Naive thymus-derived CD8-positive, alpha-beta T cell (primary cell): ENCODE data around the gene SNX1. TPM values are rescaled to one million over a fixed set of nuclear protein-coding genes. Genes with fewer than 3 reads are reported as not detected.
A peak's percentile ranks its signal among the peaks of the same experiment; 100 is the strongest.

Experiments used
- ATAC-seq, 2 donors: fragments of 150-1000 bp; cut with Tn5 transposase in 1 of 2; sonication (Bioruptor Pico), chemical (Tn5 transposase) in 1 of 2; 1 replicate in 1 of 2; 2 replicates in 1 of 2; pipeline ENCODE4 v1.10.0; 2021; ENCODE audit warnings: mild to moderate bottlenecking in 2 of 2, moderate library complexity in 2 of 2
- POLR2A ChIA-PET: fragments of 350-600 bp; sonication (Branson Sonifier 250); formaldehyde crosslinking; loops from one replicate; lab custom pipeline; 2021; ENCODE audit warnings: antibody characterized with exemption; lab: Charles Lee
- DNase-seq, 10 donors: peaks; one replicate each; pipeline versions ENCODE4 v3.0.0 to v3.0.0-alpha.2; 2020 to 2022
- H3K27ac Mint-ChIP-seq, 10 donors: one replicate each; pipeline ENCODE4 v1.8.0; 2020 to 2022; ENCODE audit warnings: mild to moderate bottlenecking in 10 of 10, mixed read lengths in 10 of 10, moderate library complexity in 4 of 10, inconsistent platforms in 1 of 10
- H3K27me3 Mint-ChIP-seq, 5 donors: one replicate each; pipeline ENCODE4 v1.8.0; 2021 to 2022; ENCODE audit warnings: mixed read lengths in 5 of 5
- H3K36me3 Mint-ChIP-seq, 3 donors: one replicate each; pipeline ENCODE4 v1.8.0; 2020 to 2022; ENCODE audit warnings: mixed read lengths in 3 of 3, mild to moderate bottlenecking in 2 of 3, inconsistent platforms in 1 of 3
- H3K4me1 Mint-ChIP-seq, 4 donors: one replicate each; pipeline ENCODE4 v1.8.0; 2021 to 2022; ENCODE audit warnings: mixed read lengths in 4 of 4
- H3K4me3 Mint-ChIP-seq, 10 donors: one replicate each; pipeline ENCODE4 v1.8.0; 2020 to 2022; ENCODE audit warnings: mild to moderate bottlenecking in 10 of 10, mixed read lengths in 10 of 10, moderate library complexity in 6 of 10, inconsistent platforms in 1 of 10
- H3K9me3 Mint-ChIP-seq, 9 donors: one replicate each; pipeline ENCODE4 v1.8.0; 2020 to 2022; ENCODE audit warnings: mixed read lengths in 9 of 9, mild to moderate bottlenecking in 3 of 9, inconsistent platforms in 1 of 9, moderate library complexity in 1 of 9
- polyA plus RNA-seq, 3 donors: library from polyadenylated mRNA; unstranded; fragments of 300-500 nt; fragmentation: Illumina TruSeq; gene quantifications; one replicate each; pipeline ENCODE4 v1.2.3, GENCODE V29; 2021
- total RNA-seq, 8 experiments: library from RNA in 2 of 8; stranded (reverse) in 2 of 8; gene quantifications; one replicate each; pipeline ENCODE4 v1.2.3 and lab custom pipeline; 2021 to 2026

SNX1 gene
- total and polyA plus RNA-seq, 5 experiments from 2014 or later, result 42.7 to 143 (median 72.6) TPM

DNA sequence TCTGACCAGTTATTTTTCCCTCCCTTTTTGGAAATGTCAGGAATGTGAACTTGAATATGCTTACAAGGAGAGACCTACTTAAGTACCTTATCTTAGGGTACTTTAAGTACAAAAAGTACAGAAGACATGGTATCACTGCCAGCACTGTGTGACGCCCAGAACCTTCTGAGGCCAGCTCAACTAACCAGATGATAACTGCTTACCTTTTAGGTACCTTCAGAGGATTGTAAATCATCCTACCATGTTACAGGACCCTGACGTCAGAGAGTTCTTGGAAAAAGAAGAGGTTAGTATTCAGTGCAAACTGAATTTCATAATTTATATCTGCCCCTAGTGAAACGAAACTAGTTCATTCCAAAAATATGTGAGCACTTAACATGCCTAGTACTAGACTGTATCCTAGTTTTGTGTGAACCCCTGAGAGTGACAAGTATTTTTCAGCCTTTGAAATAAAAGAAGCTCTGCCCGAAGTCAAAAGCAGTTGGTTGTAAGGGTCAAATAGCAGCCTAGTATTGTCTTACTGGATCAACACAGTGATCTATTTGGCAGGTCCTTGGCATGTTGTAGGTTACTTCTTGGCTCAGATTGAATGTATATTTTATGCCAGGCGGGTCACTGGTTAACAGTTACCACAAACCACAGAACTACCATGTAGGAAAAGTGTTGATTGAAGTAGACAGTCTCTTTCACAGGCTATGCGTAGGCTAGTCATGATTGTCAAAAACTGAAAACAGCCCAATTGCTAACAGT, 31.9 kb downstream of the SNX1 start:
- peaks cover 17 to 97% (median 21%) of the 10 kb centered on the region in 3 donors for H3K36me3 Mint-ChIP-seq
- H3K9me3 Mint-ChIP-seq, result no peaks in the 10 kb centered on the region
- peaks cover 0 to 2% (median under 1%) of the 10 kb centered on the region in 4 donors for H3K4me1 Mint-ChIP-seq
- ATAC-seq (no peak), DNase-seq (no peak)
- H3K27ac Mint-ChIP-seq, result peak overlapping the region in 2 of 10 donors; percentile 2 to 21
- H3K4me3 Mint-ChIP-seq, result no peak overlapping the region
- POLR2A ChIA-PET, result interaction anchor here (0.6 kb wide), 1 partner anchor 1389 kb away, joined by 3 read pairs; no protein-coding TSS in a partner anchor
- no peaks in the 10 kb centered on the region for H3K27me3 Mint-ChIP-seq

DNA sequence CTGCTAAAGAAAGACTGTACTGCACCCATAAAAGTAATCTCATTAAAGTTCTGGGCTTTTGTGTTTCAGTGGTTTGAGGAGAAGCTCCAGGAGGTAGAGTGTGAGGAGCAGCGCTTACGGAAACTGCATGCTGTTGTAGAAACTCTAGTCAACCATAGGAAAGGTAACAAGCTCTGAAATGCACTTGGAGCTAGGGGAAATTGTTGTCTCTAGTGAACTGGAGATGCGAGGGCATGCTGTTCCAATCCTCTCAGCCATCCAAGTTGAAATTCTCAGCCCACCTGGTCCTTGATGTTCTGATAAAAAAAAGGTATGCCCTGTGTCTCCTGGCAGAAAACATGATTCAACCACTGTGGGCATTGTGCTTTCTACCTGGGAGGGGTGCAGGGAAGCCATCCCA, 34.4 kb downstream of the SNX1 start:
- Mint-ChIP-seq H3K4me3 (no peak overlapping the region), H3K4me1 (peaks cover 0 to 2% (median under 1%) of the 10 kb centered on the region in 4 donors), H3K9me3 (no peaks in the 10 kb centered on the region), H3K36me3 (peaks cover 17 to 97% (median 26%) of the 10 kb centered on the region in 3 donors), H3K27me3 (no peaks in the 10 kb centered on the region), H3K27ac (no peak overlapping the region)
- no peak for ATAC-seq
- POLR2A ChIA-PET, result interaction anchor here (0.6 kb wide), 1 partner anchor 8 kb away, joined by 5 read pairs; no protein-coding TSS in a partner anchor
- no peak for DNase-seq

DNA sequence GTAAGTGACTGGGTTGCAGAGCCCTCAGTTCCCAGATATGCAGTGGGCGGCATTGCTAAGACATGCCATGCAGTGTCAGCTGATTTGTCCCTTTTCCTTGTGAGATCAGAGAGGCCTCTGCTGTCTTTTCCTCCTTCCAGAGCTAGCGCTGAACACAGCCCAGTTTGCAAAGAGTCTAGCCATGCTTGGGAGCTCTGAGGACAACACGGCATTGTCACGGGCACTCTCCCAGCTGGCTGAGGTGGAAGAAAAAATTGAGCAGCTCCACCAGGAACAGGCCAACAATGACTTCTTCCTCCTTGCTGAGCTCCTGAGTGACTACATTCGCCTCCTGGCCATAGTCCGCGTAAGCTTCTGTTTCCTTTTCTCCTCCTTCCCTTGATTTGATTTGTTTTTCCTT, 35.8 kb downstream of the SNX1 start:
- Mint-ChIP-seq H3K9me3 (no peaks in the 10 kb centered on the region), H3K4me1 (peaks cover 0 to 2% (median under 1%) of the 10 kb centered on the region in 4 donors)
- no peak for DNase-seq

DNA sequence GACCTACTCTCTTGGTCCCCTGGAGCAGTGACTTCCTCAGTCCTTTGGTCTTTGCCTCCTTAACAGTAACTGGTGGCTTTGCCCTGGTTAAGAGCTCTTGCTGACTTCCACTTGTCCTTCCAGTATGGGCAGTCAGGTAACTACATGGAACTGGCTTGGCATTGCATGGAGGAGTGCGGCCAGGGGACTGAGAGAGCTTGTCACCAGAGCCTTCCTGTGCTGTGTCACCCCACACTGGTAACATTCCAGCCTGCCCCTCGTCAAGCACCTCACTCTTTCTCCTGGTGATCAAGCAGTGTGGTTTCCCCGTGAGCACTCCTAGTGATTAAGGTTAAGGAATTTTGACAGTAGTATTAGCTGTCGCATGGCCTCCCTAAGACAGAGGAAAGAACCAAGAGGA, 36.4 kb downstream of the SNX1 start:
- H3K27me3 Mint-ChIP-seq, result no peaks in the 10 kb centered on the region
- POLR2A ChIA-PET, result interaction anchor here (1.0 kb wide), 1 partner anchor 12 kb away, joined by 5 read pairs; no protein-coding TSS in a partner anchor
- no peak overlapping the region for H3K4me3 Mint-ChIP-seq
- ATAC-seq (no peak), DNase-seq (no peak)
- H3K36me3 Mint-ChIP-seq, result peaks cover 17 to 99% (median 32%) of the 10 kb centered on the region in 3 donors
- peaks cover 0 to 2% (median under 1%) of the 10 kb centered on the region in 4 donors for H3K4me1 Mint-ChIP-seq
- peak overlapping the region in 1 of 10 donors; percentile 43 for H3K27ac Mint-ChIP-seq
- H3K9me3 Mint-ChIP-seq, result no peaks in the 10 kb centered on the region

More for the DNA sequence above, 35.8 kb downstream of the SNX1 start:
- Mint-ChIP-seq H3K36me3 (peaks cover 17 to 99% (median 31%) of the 10 kb centered on the region in 3 donors), H3K27me3 (no peaks in the 10 kb centered on the region), H3K27ac (no peak overlapping the region), H3K4me3 (no peak overlapping the region)
- no peak for ATAC-seq
- POLR2A ChIA-PET, result interaction anchor here (1.0 kb wide), 1 partner anchor 12 kb away, joined by 5 read pairs; no protein-coding TSS in a partner anchor

DNA sequence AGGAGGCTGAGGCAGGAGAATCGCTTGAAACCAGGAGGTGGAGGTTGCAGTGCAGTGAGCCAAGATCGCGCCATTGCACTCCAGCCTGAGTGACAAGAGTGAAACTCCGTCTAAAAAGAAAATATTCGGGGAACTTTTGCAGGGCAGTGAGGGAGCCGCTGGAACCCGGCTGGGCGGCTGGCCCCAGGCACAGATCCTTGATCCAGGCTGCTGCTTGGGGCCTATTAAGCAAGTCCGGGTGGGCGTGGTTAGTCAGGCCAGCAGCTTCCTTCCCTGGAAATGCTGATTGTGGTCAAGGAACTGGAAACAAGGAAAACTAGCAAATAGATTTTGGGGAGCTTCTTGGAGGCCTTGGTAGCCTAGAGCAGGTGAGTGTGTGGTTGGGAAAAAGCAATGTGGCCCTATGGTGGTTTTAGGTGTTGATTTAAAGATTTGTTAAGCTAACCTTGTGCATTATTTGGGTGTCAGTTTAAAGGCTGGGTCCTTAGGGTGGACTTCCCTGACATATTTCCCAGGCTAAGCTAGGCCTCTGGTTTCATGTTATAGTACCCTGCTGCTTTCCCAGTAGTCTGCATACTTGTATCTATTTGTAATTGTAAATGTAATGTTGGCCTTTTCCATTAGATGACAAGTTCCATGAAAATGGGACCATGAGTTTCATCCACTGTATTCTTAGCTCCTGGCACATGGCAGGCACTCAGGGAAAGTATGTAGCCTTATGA, 38.0 kb downstream of the SNX1 start:
- H3K27ac Mint-ChIP-seq, result peak overlapping the region in 2 of 10 donors; percentile 38 to 81
- DNase-seq, result no peak

DNA sequence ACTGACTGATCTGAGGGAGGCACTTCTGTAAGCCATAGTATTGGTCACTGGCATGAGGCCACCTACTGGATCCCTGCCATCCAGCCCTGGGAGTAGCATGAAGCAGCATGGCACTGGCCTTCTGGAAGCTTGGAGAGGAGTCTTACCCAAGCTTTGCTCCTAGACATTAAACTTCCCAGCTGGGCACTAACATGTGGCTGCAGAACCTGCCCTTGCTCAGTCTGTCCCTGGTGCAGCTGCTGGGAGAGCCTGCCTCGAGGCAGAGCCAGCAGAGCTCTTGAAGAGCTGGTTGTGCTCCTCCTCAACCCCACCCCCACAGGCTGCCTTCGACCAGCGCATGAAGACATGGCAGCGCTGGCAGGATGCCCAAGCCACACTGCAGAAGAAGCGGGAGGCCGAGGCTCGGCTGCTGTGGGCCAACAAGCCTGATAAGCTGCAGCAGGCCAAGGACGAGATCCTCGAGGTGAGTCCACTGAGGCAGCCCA, 38.6 kb downstream of the SNX1 start:
- POLR2A ChIA-PET, result interaction anchor here (0.6 kb wide), 1 partner anchor 30 kb away, joined by 4 read pairs; no protein-coding TSS in a partner anchor
- H3K4me1 Mint-ChIP-seq, result no peaks in the 10 kb centered on the region
- no peak overlapping the region for H3K4me3 Mint-ChIP-seq
- ATAC-seq, result no peak
- no peaks in the 10 kb centered on the region for H3K27me3 Mint-ChIP-seq
- peak overlapping the region in 2 of 10 donors; percentile 38 to 81 for H3K27ac Mint-ChIP-seq
- peaks cover 11 to 94% (median 22%) of the 10 kb centered on the region in 3 donors for H3K36me3 Mint-ChIP-seq
- DNase-seq, result no peak
- H3K9me3 Mint-ChIP-seq, result no peaks in the 10 kb centered on the region

More for the DNA sequence above, 38.0 kb downstream of the SNX1 start:
- no peak overlapping the region for H3K4me3 Mint-ChIP-seq
- POLR2A ChIA-PET, result no interaction called here
- no peaks in the 10 kb centered on the region for H3K4me1 Mint-ChIP-seq
- no peak for ATAC-seq
- peaks cover 11 to 98% (median 22%) of the 10 kb centered on the region in 3 donors for H3K36me3 Mint-ChIP-seq
- H3K27me3 Mint-ChIP-seq, result no peaks in the 10 kb centered on the region
- H3K9me3 Mint-ChIP-seq, result no peaks in the 10 kb centered on the region

DNA sequence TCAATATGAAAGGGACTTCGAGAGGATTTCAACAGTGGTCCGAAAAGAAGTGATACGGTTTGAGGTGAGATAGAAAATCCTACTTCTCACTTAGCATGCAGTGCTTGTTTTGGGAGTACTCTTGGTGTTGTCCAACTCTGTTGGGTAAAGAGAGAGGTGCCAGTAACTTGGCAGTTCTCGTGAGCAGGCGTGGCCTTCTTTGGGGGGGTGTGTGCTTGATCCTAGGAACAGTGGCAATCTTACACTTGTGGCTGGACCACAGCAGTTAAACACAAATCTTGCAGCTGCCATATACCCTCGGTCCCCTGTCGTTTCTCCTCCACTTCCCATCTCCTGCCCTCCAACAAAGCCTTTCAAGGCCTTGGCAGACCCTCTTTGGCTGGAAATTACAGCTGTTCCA, 40.6 kb downstream of the SNX1 start:
- ATAC-seq, result no peak
- H3K27ac Mint-ChIP-seq, result no peak overlapping the region
- no peaks in the 10 kb centered on the region for H3K9me3 Mint-ChIP-seq
- H3K4me3 Mint-ChIP-seq, result no peak overlapping the region
- no peaks in the 10 kb centered on the region for H3K27me3 Mint-ChIP-seq
- H3K36me3 Mint-ChIP-seq, result peaks cover 8 to 87% (median 16%) of the 10 kb centered on the region in 3 donors
- POLR2A ChIA-PET, result no interaction called here
- no peak for DNase-seq
- peaks cover 0 to 4% (median 0%) of the 10 kb centered on the region in 4 donors for H3K4me1 Mint-ChIP-seq

DNA sequence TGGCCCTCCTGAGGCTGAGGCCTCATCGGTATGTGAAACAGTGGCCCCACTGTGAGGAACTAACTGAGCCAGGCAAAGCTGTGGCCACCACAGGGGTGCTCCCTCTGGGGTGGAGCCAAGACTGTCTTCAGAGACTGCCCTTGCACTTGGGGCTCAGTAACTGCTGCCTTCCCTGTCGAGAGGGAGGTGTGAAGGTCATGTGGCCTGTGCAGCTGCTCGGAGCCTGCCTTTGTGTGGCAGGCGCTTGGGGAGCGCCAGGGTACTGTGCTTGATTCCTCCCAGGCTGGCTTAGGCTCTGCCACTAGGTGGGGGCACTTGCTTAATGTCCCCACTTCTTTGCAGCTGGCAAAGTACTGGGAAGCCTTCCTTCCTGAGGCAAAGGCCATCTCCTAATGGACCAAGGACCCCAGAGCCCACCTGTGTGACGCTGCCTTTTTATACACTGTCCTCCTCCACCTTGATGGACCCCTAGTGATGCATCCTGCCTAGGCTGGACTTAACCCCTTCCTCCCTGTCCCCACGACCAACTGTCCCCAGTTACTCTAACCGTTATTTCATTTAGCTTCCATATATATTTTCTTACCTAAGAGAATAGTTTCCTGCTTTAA, 41.5 kb downstream of the SNX1 start:
- POLR2A ChIA-PET, result interaction anchor here (0.6 to 0.7 kb wide), 2 partner anchors 8 to 136 kb away, joined by 4 to 5 read pairs; no protein-coding TSS in a partner anchor
- Mint-ChIP-seq H3K9me3 (no peaks in the 10 kb centered on the region), H3K4me3 (no peak overlapping the region), H3K27me3 (no peaks in the 10 kb centered on the region), H3K4me1 (peaks cover 0 to 4% (median 0%) of the 10 kb centered on the region in 4 donors), H3K27ac (peak overlapping the region in 3 of 10 donors; percentile 46 to 49 (median 47)), H3K36me3 (peaks cover under 1 to 86% (median 18%) of the 10 kb centered on the region in 3 donors)
- DNase-seq (no peak), ATAC-seq (peak in 1 of 2 donors; percentile 36)

DNA sequence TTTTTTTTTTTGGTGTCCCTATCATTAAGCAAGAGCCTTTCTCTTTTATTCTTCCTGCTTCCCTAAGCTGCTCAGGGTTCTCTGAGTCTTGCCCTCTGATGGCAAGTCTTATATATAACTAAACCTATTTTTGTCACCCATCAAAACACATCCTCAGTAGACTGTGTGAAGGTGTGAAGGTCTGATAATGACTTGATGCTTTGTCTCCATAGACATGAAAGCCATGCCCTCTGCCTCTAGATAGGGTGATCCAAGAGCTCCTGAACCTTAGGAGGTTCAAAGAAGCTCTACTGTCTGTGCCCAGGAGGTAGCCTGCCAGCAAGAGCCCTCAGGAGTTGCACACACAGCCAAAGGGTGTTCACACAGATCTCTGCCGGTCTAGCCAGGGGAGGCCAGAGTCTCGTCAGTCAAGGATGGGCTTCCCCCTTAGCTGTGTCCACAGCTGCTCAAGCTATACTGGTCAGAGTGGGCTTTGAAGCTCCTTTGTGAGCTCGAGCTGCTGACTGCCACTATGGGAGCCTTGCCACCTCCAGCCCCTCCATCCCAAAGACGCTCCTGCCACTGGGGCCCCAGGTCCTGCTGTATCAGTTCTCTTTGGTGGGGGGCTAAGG, 42.7 kb downstream of the SNX1 start:
- no peaks in the 10 kb centered on the region for H3K27me3 Mint-ChIP-seq
- H3K36me3 Mint-ChIP-seq, result peaks cover 0 to 83% (median 18%) of the 10 kb centered on the region in 3 donors
- no peak overlapping the region for H3K4me3 Mint-ChIP-seq
- peaks cover 0 to 4% (median 0%) of the 10 kb centered on the region in 4 donors for H3K4me1 Mint-ChIP-seq
- H3K9me3 Mint-ChIP-seq, result no peaks in the 10 kb centered on the region
- DNase-seq (no peak), ATAC-seq (no peak)
- peak overlapping the region in 1 of 10 donors; percentile 72 for H3K27ac Mint-ChIP-seq
- POLR2A ChIA-PET, result interaction anchor here (0.6 to 0.7 kb wide), 2 partner anchors 9 to 18 kb away, joined by 4 to 5 read pairs; no protein-coding TSS in a partner anchor

DNA sequence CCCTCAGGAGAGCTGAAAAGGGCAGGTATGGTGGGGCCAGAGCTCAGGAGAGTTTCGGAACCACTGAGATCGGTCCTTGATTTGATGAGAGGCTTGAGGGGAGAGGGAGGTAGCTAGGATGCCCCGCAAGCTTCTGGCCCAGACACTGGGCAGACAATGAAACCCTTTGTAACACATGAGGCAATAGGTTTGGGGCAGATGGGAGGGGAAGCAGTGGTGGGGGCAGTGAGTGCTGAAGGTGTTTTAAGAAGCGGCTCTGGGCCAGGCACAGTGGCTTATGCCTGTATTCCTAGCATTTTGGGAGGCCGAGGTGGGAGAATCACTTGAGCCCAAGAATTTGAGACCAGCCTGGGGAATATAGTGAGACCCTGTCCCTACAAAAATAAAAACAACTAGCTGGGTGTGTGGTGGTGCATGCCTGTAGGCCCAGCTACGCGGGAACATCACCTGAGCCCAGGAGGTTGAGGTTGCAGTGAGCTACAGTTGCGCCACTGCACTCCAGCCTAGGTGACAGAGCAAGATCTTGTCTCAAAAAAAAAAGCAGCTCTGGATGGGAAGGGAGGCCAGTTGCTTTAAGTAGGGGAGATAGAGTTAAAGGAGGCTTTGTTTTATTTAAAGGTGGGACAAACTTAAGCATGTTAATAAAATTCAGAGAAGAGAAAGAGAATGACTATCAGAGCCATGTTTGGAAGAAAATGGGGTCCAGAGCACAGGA, 46.2 kb downstream of the SNX1 start:
- POLR2A ChIA-PET, result no interaction called here
- H3K27me3 Mint-ChIP-seq, result no peaks in the 10 kb centered on the region
- peaks cover 0 to 4% (median under 1%) of the 10 kb centered on the region in 4 donors for H3K4me1 Mint-ChIP-seq
- ATAC-seq, result no peak
- no peak for DNase-seq
- peak overlapping the region in 5 of 10 donors; percentile 22 to 91 (median 53) for H3K27ac Mint-ChIP-seq
- H3K36me3 Mint-ChIP-seq, result peaks cover 0 to 62% (median 6%) of the 10 kb centered on the region in 3 donors
- no peak overlapping the region for H3K4me3 Mint-ChIP-seq
- no peaks in the 10 kb centered on the region for H3K9me3 Mint-ChIP-seq

DNA sequence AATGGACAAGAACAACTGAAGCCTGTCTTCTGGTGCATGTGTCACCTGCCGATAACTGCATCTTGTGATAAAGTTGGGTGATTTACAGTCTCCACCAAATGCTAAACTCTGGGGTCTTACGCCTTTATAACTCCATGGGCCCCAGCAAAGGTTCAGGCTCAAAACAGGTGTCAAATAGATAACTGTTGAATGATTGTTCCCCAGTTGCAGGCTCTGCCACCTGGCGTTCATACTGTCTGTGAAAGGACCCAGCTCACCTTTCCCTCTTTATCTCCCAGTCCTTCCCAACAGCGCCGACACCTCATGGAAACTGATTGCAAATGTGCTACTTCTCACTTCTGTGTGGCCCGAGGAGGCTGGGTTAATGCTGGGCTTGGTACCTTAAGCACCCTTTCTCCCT, 47.5 kb downstream of the SNX1 start:
- no peak for DNase-seq
- Mint-ChIP-seq H3K36me3 (peaks cover 0 to 50% (median 6%) of the 10 kb centered on the region in 3 donors), H3K9me3 (no peaks in the 10 kb centered on the region), H3K4me3 (no peak overlapping the region), H3K27me3 (no peaks in the 10 kb centered on the region), H3K4me1 (peaks cover 0 to 4% (median under 1%) of the 10 kb centered on the region in 4 donors), H3K27ac (peak overlapping the region in 2 of 10 donors; percentile 20 to 22)
- POLR2A ChIA-PET, result no interaction called here
- ATAC-seq, result no peak
